Activated naive CD4-positive, alpha-beta T cell treated with anti-CD3 and anti-CD28 coated beads, Interleukin-2, amount 10 ng/mL, durations not matched to agents 7 days and 5 days (primary cell): ENCODE measurements around the gene AAMDC.
"Not testable (repeated sequence)": the region's sequence is repeated elsewhere in the genome, so short reads cannot be mapped to it uniquely, and the experiment has no call there.

Experiments used
- CTCF ChIA-PET: fragments of 350-600 bp; sonication (Branson Sonifier 250); formaldehyde crosslinking; loops from one replicate; lab custom pipeline; 2021; ENCODE audit warnings: antibody characterized with exemption; lab: Charles Lee
- DNase-seq: peaks from one replicate; pipeline ENCODE4 v3.0.0-alpha.2; 2020
- H3K27ac Mint-ChIP-seq: one replicate; pipeline ENCODE4 v1.8.0; 2021; ENCODE audit warnings: mild to moderate bottlenecking, moderate library complexity, mixed read lengths
- H3K27me3 Mint-ChIP-seq: one replicate; pipeline ENCODE4 v1.8.0; 2021; ENCODE audit warnings: mild to moderate bottlenecking, mixed read lengths
- H3K36me3 Mint-ChIP-seq: one replicate; pipeline ENCODE4 v1.8.0; 2021; ENCODE audit warnings: mixed read lengths
- H3K4me1 Mint-ChIP-seq: one replicate; pipeline ENCODE4 v1.8.0; 2021; ENCODE audit warnings: mixed read lengths
- H3K4me3 Mint-ChIP-seq: one replicate; pipeline ENCODE4 v1.8.0; 2021; ENCODE audit warnings: mild to moderate bottlenecking, moderate library complexity, mixed read lengths
- H3K9me3 Mint-ChIP-seq: one replicate; pipeline ENCODE4 v1.8.0; 2021; ENCODE audit warnings: mixed read lengths

The AAMDC gene

DNA sequence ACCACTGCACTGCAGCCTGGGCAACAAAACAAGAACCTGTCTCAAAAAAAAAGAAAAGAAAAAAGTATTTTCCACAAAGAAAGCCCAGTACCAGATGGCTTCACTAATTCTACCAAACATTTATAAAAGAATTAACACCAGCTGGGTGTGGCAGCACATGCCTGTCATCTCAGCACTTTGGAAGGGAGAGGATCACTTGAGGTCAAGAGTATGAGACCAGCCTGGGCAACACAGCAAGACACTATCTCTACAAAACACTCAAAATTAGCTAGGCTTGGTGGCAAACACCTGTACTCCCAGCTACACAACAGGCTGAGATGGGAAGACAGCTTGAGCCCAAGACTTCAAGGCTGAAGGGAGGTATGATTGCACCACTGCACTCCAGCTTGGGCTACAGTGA is 20.5 kb upstream of the AAMDC start:
- peaks cover 6% of the 10 kb centered on the region for H3K4me1 Mint-ChIP-seq
- H3K27me3 Mint-ChIP-seq = no peaks in the 10 kb centered on the region
- H3K27ac Mint-ChIP-seq = no peak overlapping the region
- no peak for DNase-seq
- CTCF ChIA-PET = no interaction called here
- no peak overlapping the region for H3K4me3 Mint-ChIP-seq
- H3K36me3 Mint-ChIP-seq = peaks cover 19% of the 10 kb centered on the region
- H3K9me3 Mint-ChIP-seq = peaks cover 4% of the 10 kb centered on the region

DNA sequence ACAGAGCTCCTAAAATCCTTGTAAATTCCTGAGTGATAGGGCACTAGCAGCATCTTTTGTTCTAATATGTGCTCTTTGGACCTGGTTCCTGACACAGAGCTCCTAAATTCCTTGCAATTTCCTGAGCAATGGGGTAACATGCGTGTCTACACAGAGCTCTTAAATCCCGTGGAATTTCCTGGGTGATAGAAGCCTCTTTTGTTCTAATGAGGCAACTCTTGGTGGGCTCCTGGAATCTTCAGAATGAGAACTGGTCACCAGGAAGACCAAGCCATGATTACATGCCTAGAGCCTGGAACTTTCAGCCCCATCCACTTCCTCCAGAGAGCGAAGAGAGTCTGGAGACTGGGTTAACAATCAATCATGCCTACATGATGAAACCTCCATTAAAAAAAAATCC is 19.5 kb upstream of the AAMDC start:
- Mint-ChIP-seq H3K36me3 (peaks cover 19% of the 10 kb centered on the region), H3K9me3 (peaks cover 4% of the 10 kb centered on the region), H3K27ac (no peak overlapping the region), H3K4me3 (no peak overlapping the region), H3K4me1 (peaks cover 6% of the 10 kb centered on the region), H3K27me3 (no peaks in the 10 kb centered on the region)
- CTCF ChIA-PET = no interaction called here
- no peak for DNase-seq

GRCh38 chr11:77806415-77806814 is 14.5 kb upstream of the AAMDC start:
- Mint-ChIP-seq H3K9me3 (no peaks in the 10 kb centered on the region), H3K27me3 (no peaks in the 10 kb centered on the region), H3K4me1 (peaks cover 4% of the 10 kb centered on the region), H3K27ac (no peak overlapping the region), H3K36me3 (peaks cover 24% of the 10 kb centered on the region), H3K4me3 (no peak overlapping the region)
- CTCF ChIA-PET = interaction anchor here (0.8 kb wide), 1 partner anchor 27 kb away, joined by 3 read pairs; no protein-coding TSS in a partner anchor
- DNase-seq = no peak

DNA sequence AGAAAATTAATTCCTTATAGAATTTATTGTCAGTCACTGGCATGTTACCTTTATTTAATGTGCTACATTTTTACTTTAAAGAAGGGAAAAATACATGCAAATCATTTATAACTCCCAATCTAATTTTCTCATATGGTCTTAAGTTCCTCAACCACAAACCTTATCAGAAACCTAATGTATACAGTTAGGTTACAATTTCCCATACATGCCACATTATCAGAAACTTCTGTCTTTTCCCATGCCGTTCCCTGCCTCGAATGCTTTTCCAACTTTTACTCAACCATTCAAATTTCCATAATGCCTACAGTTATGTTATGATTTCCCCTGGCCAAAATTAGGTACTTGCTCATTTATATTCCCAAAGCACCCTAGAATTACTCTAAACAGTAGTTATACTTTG is 14.0 kb upstream of the AAMDC start:
- DNase-seq = no peak
- H3K9me3 Mint-ChIP-seq = no peaks in the 10 kb centered on the region
- H3K4me3 Mint-ChIP-seq = no peak overlapping the region
- CTCF ChIA-PET = no interaction called here
- peaks cover 6% of the 10 kb centered on the region for H3K4me1 Mint-ChIP-seq
- H3K27me3 Mint-ChIP-seq = no peaks in the 10 kb centered on the region
- peaks cover 27% of the 10 kb centered on the region for H3K36me3 Mint-ChIP-seq
- no peak overlapping the region for H3K27ac Mint-ChIP-seq

DNA sequence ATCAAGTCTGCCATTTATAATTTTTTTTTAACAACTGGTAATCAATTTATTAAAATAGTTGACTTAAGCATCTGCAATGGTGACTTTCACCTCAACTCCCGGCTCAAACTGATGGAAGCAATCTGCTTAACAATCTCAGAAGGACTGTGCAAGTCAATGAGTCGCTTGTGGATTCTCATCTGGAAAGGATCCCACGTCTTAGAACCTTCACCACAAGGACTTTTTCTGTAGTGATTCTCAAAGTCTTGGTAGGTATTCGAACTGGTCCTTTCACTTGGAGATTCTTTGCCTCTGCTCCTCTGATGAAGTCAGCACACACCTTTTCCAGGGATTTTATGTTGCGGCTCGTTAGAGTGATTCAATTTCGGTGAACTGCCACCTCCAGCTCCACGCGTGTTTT is 7.7 kb upstream of the AAMDC start:
- Mint-ChIP-seq H3K4me1 (peaks cover 18% of the 10 kb centered on the region), H3K27me3 (no peaks in the 10 kb centered on the region), H3K36me3 (peaks cover 41% of the 10 kb centered on the region), H3K27ac (no peak overlapping the region), H3K4me3 (no peak overlapping the region), H3K9me3 (peaks cover 4% of the 10 kb centered on the region)
- no peak for DNase-seq
- CTCF ChIA-PET = no interaction called here

- Mint-ChIP-seq H3K4me3 (no peak overlapping the region), H3K9me3 (peaks cover 4% of the 10 kb centered on the region), H3K27ac (no peak overlapping the region), H3K4me1 (peaks cover 25% of the 10 kb centered on the region), H3K36me3 (peaks cover 35% of the 10 kb centered on the region), H3K27me3 (no peaks in the 10 kb centered on the region)
- no peak for DNase-seq
- CTCF ChIA-PET = no interaction called here
These were observed 6.1 kb upstream of the AAMDC start for GRCh38 chr11:77814848-77815247.

DNA sequence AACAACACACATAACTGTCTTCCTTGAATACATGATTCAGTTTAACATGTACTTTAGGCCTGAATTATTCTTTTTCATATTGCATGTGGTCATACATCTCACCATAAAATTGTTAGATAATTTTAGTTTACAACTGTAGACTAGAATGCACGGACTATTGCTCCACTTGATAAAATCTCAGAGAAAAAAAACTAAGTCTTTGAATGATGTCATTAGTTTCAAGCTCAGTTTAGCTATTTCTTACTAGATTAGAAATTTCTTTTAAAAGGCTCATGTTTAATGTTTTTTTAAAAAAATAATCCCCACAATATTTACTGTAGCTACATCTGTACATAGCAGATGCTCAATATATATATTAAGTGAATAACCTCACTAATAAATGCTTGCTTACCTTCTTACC is 5.5 kb upstream of the AAMDC start:
- no peak overlapping the region for H3K4me3 Mint-ChIP-seq
- peaks cover 29% of the 10 kb centered on the region for H3K36me3 Mint-ChIP-seq
- no peak for DNase-seq
- CTCF ChIA-PET = no interaction called here
- H3K9me3 Mint-ChIP-seq = peaks cover 4% of the 10 kb centered on the region
- H3K27me3 Mint-ChIP-seq = no peaks in the 10 kb centered on the region
- H3K27ac Mint-ChIP-seq = no peak overlapping the region
- peaks cover 25% of the 10 kb centered on the region for H3K4me1 Mint-ChIP-seq

GRCh38 chr11:77819411-77819920 is 1.5 kb upstream of the AAMDC start:
- peak; percentile 89 for DNase-seq
- H3K27me3 Mint-ChIP-seq = peaks cover 5% of the 10 kb centered on the region
- peaks cover 29% of the 10 kb centered on the region for H3K4me1 Mint-ChIP-seq
- CTCF ChIA-PET = interaction anchor here (1.0 to 2.7 kb wide), 4 partner anchors 30 to 224 kb away, joined by 3 to 14 read pairs (median 4); partner anchors contain the start of gene INTS4
- H3K27ac Mint-ChIP-seq = peak overlapping the region; percentile 97
- H3K4me3 Mint-ChIP-seq = peak overlapping the region; percentile 96
- peaks cover 11% of the 10 kb centered on the region for H3K36me3 Mint-ChIP-seq
- peaks cover 4% of the 10 kb centered on the region for H3K9me3 Mint-ChIP-seq

DNA sequence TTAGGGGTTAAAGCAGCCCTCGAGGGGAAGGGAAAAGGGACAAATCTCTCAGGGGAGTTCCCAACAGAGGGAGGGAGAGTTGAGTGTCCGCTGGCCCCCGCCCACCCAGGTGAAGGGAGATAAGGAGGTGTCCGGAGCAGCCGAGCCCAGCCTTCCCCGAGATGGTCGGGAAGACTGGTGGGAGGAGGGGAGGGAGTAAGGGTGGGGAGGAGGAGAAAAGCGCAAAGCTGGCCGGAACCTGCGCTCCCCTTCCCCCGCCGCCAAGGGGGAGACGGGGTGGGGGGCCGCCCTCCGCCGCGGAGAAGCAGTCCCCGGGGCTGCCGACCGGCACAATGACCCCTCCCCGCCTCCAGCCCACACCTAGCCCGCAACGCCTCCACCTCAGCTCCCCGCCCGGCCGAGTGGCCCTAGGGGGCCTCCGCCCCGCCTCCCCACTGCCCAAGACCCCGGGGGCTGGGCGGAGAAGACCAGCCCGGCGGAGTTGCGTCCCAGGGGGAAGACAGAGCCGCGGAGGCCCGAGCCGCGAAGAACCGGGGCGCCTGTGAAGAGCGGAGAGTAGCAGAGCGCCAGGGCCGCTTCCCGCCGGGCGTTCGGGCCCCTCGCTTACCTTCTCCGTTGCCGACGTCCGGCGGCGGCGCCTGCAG is 901 bp upstream of the AAMDC start:
- Mint-ChIP-seq H3K4me3 (peak overlapping the region; percentile 96), H3K4me1 (peaks cover 29% of the 10 kb centered on the region), H3K9me3 (no peaks in the 10 kb centered on the region), H3K27ac (peak overlapping the region; percentile 97), H3K36me3 (peaks cover 11% of the 10 kb centered on the region), H3K27me3 (peaks cover 5% of the 10 kb centered on the region)
- CTCF ChIA-PET = interaction anchor here (1.0 to 2.7 kb wide), 4 partner anchors 30 to 223 kb away, joined by 3 to 14 read pairs (median 4); partner anchors contain the start of gene INTS4
- DNase-seq = peak; percentile 52

- peak; percentile 40 for DNase-seq
- Mint-ChIP-seq H3K4me3 (peak overlapping the region; percentile 96), H3K27ac (peak overlapping the region; percentile 97), H3K9me3 (no peaks in the 10 kb centered on the region), H3K27me3 (peaks cover 5% of the 10 kb centered on the region), H3K4me1 (peaks cover 26% of the 10 kb centered on the region), H3K36me3 (peaks cover 6% of the 10 kb centered on the region)
- CTCF ChIA-PET = interaction anchor here (0.6 kb wide), 1 partner anchor 42 kb away, joined by 3 read pairs; no protein-coding TSS in a partner anchor
These were observed 456 bp downstream of the AAMDC start for GRCh38 chr11:77821349-77821851.

DNA sequence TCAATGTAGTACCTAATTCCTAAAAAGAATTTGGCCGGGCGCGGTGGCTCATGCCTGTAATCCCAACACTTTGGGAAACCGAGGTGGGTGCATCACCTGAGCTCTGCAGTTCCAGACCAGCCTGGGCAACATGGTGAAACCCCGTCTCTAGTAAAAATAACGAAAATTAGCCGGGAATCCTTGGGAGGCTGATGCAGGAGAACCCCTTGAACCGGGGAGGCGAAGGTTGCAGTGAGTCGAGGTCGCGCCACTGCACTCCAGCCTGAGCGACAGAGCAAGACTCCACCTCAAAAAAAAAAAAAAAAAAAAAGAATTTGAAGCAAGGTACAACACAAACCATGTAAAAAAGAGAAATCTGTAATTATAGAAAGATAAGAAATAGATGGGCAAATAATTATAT is 1.2 kb downstream of the AAMDC start:
- DNase-seq, H3K4me3 Mint-ChIP-seq: not testable (repeated sequence)
- CTCF ChIA-PET = interaction anchor here (0.6 kb wide), 1 partner anchor 43 kb away, joined by 3 read pairs; no protein-coding TSS in a partner anchor

DNA sequence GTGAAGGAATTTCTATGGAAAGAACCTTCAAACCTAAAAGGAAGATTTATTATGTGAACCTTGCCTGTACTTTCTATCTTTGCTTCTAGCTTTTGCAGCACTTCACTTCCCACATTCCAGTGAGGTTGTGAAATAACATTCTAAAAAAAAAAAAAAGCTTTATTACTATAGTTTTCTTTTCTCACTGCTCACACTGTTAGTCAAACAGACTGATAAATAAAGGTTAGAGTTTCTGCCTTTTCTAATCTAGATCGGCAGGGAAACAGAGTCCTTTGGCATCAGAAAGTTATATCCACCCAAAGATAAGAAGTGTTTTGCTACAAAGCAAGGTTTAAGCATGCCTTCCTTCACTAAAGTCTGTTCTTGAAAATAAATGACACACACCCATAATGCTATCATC is 2.8 kb downstream of the AAMDC start:
- H3K4me3 Mint-ChIP-seq = no peak overlapping the region

More for the DNA sequence above, 1.2 kb downstream of the AAMDC start:
- H3K36me3 Mint-ChIP-seq, H3K9me3 Mint-ChIP-seq, H3K27me3 Mint-ChIP-seq, H3K27ac Mint-ChIP-seq: not testable (repeated sequence)
- H3K4me1 Mint-ChIP-seq = peaks cover 22% of the 10 kb centered on the region

DNA sequence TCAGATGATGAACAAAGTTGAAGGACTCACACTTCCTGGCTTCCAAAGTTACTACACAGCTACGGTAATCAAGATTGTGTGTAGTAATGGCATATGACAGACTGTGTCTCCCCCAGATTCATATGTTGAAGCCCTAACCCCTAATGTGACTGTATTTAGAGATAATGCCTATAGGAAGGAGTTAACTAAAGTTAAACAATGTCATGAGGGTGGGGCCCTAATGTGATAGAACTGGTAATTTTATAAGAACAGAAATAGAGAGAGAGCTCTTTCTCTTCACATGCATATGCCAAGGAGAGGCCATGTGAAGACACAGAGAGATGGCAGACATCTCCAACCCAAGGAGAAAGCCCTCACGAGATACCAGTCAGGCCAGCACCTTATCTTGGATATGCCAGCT is 8.0 kb downstream of the AAMDC start:
- CTCF ChIA-PET = no interaction called here
- Mint-ChIP-seq H3K27me3 (no peaks in the 10 kb centered on the region), H3K27ac (no peak overlapping the region), H3K9me3 (peaks cover 5% of the 10 kb centered on the region), H3K36me3 (no peaks in the 10 kb centered on the region), H3K4me3 (no peak overlapping the region), H3K4me1 (no peaks in the 10 kb centered on the region)
- no peak for DNase-seq

More for the DNA sequence above, 2.8 kb downstream of the AAMDC start:
- no peak for DNase-seq
- Mint-ChIP-seq H3K27me3 (peaks cover 5% of the 10 kb centered on the region), H3K36me3 (peaks cover 2% of the 10 kb centered on the region), H3K27ac (no peak overlapping the region), H3K4me1 (peaks cover 13% of the 10 kb centered on the region), H3K9me3 (no peaks in the 10 kb centered on the region)
- CTCF ChIA-PET = interaction anchor here (0.9 kb wide), 1 partner anchor 31 kb away, joined by 3 read pairs; no protein-coding TSS in a partner anchor

GRCh38 chr11:77833302-77833701 is 12.4 kb downstream of the AAMDC start:
- DNase-seq = no peak
- no peak overlapping the region for H3K27ac Mint-ChIP-seq
- no peaks in the 10 kb centered on the region for H3K4me1 Mint-ChIP-seq
- no peaks in the 10 kb centered on the region for H3K36me3 Mint-ChIP-seq
- no peak overlapping the region for H3K4me3 Mint-ChIP-seq
- H3K27me3 Mint-ChIP-seq = no peaks in the 10 kb centered on the region
- CTCF ChIA-PET = no interaction called here
- peaks cover 5% of the 10 kb centered on the region for H3K9me3 Mint-ChIP-seq
